GM12878 (cell line): ENCODE data around the gene ITGB3BP.

Experiments used
- EZH2 ChIP-seq: IDR thresholded peaks from 2 replicates; pipeline ENCODE4 v1.6.1; 2012; ENCODE audit warnings: low read depth, mild to moderate bottlenecking, control low read depth, inconsistent platforms, low read length, borderline replicate concordance; ENCODE audit not compliant: control insufficient read depth
- JUND ChIP-seq: IDR thresholded peaks from 2 replicates; pipeline ENCODE4 v1.6.1; 2012; ENCODE audit warnings: low read depth, mild to moderate bottlenecking, low read length, improper control_type of control experiment, moderate library complexity
- POLR2A ChIP-seq: IDR thresholded peaks from 2 replicates; pipeline ENCODE4 v1.6.1; 2011; ENCODE audit warnings: low read depth, mild to moderate bottlenecking, low read length
- SRF ChIP-seq, 2 experiments: IDR thresholded peaks; 2 replicates each; pipeline ENCODE4 v1.6.1; 2011; ENCODE audit warnings: low read depth in 2 of 2, low read length in 2 of 2, mild to moderate bottlenecking in 1 of 2, moderate library complexity in 1 of 2
- ZNF217 ChIP-seq: fragments of 450-650 bp; IDR thresholded peaks from 2 replicates; pipeline ENCODE4 v1.6.1; 2017; ENCODE audit warnings: antibody characterized with exemption, mild to moderate bottlenecking
- TF ChIP-seq, protein P1 (sequence below): IDR thresholded peaks from 2 replicates; pipeline ENCODE4 v1.6.1; 2012; ENCODE audit warnings: low read depth, low read length, improper control_type of control experiment
- TF ChIP-seq, protein P2 (sequence below): IDR thresholded peaks from 2 replicates; pipeline ENCODE4 v1.6.1; 2012; ENCODE audit warnings: low read depth, low read length, improper control_type of control experiment
- TF ChIP-seq, protein P3 (sequence below), 3 experiments: IDR thresholded peaks in 2 of 3; conservative IDR thresholded peaks in 1 of 3; 2 replicates each; pipeline ENCODE4 v1.5.1; 2011; ENCODE audit warnings: low read depth in 3 of 3, low read length in 3 of 3, mild to moderate bottlenecking in 3 of 3, control low read depth in 2 of 3, moderate library complexity in 2 of 3, inconsistent platforms in 1 of 3, mixed read lengths in 1 of 3; ENCODE audit not compliant: control insufficient read depth in 2 of 3, insufficient read depth in 1 of 3; ENCODE audit errors: extremely low read depth in 1 of 3
- TF ChIP-seq, protein P4 (sequence below): IDR thresholded peaks from 2 replicates; pipeline ENCODE4 v1.6.1; 2011; ENCODE audit warnings: low read depth, mild to moderate bottlenecking, low read length, moderate library complexity, borderline replicate concordance; ENCODE audit errors: extremely low read depth
- TF ChIP-seq, protein P5 (sequence below): fragments of 450-650 bp; IDR thresholded peaks from 2 replicates; pipeline ENCODE4 v1.6.1; 2017; ENCODE audit warnings: antibody characterized with exemption, mild to moderate bottlenecking, moderate library complexity

DNA sequence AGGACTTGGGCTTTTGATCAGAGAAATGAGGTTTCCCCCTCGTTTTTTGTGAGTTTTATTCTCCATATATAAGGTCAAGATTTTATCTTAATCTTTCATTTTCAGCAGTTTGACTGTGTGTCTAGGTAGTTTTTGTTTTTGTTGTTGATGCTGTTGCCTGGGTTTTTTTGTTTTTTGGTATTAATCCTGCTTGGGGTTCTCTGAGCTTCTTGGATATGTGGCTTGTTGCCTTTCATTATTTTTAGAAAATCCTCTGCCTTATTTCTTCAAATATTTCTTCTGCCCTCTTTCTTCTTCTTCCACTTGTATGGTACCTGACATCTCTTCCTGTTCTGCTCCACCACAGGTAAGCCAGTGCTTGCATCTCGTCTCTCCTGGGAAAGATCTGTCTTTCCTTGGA is 25.3 kb upstream of the ITGB3BP start:
- TF ChIP-seq, protein P1, sequence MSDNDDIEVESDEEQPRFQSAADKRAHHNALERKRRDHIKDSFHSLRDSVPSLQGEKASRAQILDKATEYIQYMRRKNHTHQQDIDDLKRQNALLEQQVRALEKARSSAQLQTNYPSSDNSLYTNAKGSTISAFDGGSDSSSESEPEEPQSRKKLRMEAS: no peak
- no peak for TF ChIP-seq POLR2A
- TF ChIP-seq, protein P2, sequence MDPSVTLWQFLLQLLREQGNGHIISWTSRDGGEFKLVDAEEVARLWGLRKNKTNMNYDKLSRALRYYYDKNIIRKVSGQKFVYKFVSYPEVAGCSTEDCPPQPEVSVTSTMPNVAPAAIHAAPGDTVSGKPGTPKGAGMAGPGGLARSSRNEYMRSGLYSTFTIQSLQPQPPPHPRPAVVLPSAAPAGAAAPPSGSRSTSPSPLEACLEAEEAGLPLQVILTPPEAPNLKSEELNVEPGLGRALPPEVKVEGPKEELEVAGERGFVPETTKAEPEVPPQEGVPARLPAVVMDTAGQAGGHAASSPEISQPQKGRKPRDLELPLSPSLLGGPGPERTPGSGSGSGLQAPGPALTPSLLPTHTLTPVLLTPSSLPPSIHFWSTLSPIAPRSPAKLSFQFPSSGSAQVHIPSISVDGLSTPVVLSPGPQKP: no peak
- TF ChIP-seq, protein P3, sequence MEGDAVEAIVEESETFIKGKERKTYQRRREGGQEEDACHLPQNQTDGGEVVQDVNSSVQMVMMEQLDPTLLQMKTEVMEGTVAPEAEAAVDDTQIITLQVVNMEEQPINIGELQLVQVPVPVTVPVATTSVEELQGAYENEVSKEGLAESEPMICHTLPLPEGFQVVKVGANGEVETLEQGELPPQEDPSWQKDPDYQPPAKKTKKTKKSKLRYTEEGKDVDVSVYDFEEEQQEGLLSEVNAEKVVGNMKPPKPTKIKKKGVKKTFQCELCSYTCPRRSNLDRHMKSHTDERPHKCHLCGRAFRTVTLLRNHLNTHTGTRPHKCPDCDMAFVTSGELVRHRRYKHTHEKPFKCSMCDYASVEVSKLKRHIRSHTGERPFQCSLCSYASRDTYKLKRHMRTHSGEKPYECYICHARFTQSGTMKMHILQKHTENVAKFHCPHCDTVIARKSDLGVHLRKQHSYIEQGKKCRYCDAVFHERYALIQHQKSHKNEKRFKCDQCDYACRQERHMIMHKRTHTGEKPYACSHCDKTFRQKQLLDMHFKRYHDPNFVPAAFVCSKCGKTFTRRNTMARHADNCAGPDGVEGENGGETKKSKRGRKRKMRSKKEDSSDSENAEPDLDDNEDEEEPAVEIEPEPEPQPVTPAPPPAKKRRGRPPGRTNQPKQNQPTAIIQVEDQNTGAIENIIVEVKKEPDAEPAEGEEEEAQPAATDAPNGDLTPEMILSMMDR (IDR thresholded peaks at IDR 0.05 in 2 of 3, conservative IDR thresholded peaks at IDR 0.05 in 1 of 3; ENCODE audit: control insufficient read depth in 2 of 3, extremely low read depth in 1 of 3, insufficient read depth in 1 of 3, low read depth in 3 of 3, low read length in 3 of 3): no peak
- TF ChIP-seq SRF (IDR thresholded peaks at IDR 0.05; ENCODE audit: low read depth in 2 of 2, low read length in 2 of 2): no peak
- TF ChIP-seq, protein P4, sequence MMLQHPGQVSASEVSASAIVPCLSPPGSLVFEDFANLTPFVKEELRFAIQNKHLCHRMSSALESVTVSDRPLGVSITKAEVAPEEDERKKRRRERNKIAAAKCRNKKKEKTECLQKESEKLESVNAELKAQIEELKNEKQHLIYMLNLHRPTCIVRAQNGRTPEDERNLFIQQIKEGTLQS: no peak
- no peak for TF ChIP-seq ZNF217
- TF ChIP-seq JUND: no peak
- TF ChIP-seq, protein P5, sequence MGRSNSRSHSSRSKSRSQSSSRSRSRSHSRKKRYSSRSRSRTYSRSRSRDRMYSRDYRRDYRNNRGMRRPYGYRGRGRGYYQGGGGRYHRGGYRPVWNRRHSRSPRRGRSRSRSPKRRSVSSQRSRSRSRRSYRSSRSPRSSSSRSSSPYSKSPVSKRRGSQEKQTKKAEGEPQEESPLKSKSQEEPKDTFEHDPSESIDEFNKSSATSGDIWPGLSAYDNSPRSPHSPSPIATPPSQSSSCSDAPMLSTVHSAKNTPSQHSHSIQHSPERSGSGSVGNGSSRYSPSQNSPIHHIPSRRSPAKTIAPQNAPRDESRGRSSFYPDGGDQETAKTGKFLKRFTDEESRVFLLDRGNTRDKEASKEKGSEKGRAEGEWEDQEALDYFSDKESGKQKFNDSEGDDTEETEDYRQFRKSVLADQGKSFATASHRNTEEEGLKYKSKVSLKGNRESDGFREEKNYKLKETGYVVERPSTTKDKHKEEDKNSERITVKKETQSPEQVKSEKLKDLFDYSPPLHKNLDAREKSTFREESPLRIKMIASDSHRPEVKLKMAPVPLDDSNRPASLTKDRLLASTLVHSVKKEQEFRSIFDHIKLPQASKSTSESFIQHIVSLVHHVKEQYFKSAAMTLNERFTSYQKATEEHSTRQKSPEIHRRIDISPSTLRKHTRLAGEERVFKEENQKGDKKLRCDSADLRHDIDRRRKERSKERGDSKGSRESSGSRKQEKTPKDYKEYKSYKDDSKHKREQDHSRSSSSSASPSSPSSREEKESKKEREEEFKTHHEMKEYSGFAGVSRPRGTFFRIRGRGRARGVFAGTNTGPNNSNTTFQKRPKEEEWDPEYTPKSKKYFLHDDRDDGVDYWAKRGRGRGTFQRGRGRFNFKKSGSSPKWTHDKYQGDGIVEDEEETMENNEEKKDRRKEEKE: no peak
- no peak for TF ChIP-seq EZH2
